Activated T-helper 1 cell treated with Interleukin-2 at 50 U/mL for 16 hours (primary cell): ENCODE results near the gene RBM15.

Experiments
- DNase-seq: peaks from one replicate; pipeline ENCODE4 v3.0.0-alpha.2; 2020; ENCODE audit warnings: low read depth

Gene RBM15

GRCh38 chr1:110356379-110356778 lies 17.2 kb downstream of the RBM15 start:
- DNase-seq = no peak

GRCh38 chr1:110360431-110360830 lies 21.3 kb downstream of the RBM15 start:
- DNase-seq = no peak

- no peak for DNase-seq
Observed at GRCh38 chr1:110361856-110362255, 22.7 kb downstream of the RBM15 start.

GRCh38 chr1:110364221-110364620 lies 25.0 kb downstream of the RBM15 start:
- DNase-seq = no peak

- DNase-seq = no peak
Observed at GRCh38 chr1:110370827-110371226, 31.6 kb downstream of the RBM15 start.

- DNase-seq = no peak
Observed at GRCh38 chr1:110375490-110375889, 36.3 kb downstream of the RBM15 start.

GRCh38 chr1:110380672-110381283 lies 41.6 kb downstream of the RBM15 start:
- no peak for DNase-seq

GRCh38 chr1:110383251-110383990 lies 44.2 kb downstream of the RBM15 start:
- no peak for DNase-seq

- no peak for DNase-seq
Observed at GRCh38 chr1:110384581-110385321, 45.6 kb downstream of the RBM15 start.

GRCh38 chr1:110385369-110385768 lies 46.2 kb downstream of the RBM15 start:
- DNase-seq = no peak

- no peak for DNase-seq
Observed at GRCh38 chr1:110387048-110387754, 48.0 kb downstream of the RBM15 start.

- no peak for DNase-seq
Observed at GRCh38 chr1:110390096-110390495, 50.9 kb downstream of the RBM15 start.

- DNase-seq = no peak
Observed at GRCh38 chr1:110390692-110391245, 51.6 kb downstream of the RBM15 start, which contains the start of gene SLC16A4. Gene SLC16A4 (minus strand): TSS chr1:110391026. CDS start chr1:110389323, 1,703 bp downstream.

- DNase-seq = no peak
Observed at GRCh38 chr1:110393286-110393685, 54.1 kb downstream of the RBM15 start.

GRCh38 chr1:110393691-110394492 lies 54.7 kb downstream of the RBM15 start:
- DNase-seq = no peak

- no peak for DNase-seq
Observed at GRCh38 chr1:110394493-110394820, 55.3 kb downstream of the RBM15 start.
